ENCODE results near the gene NID1.

- TF ChIP-seq REST (IDR thresholded peaks at IDR 0.05) (no peak), CTCF (IDR thresholded peaks at IDR 0.05; ENCODE audit: low read depth, low read length, missing input control) (no peak), NR2F2 (IDR thresholded peaks at IDR 0.05) (no peak), JUND (IDR thresholded peaks at IDR 0.05) (no peak), ATF3 (IDR thresholded peaks at IDR 0.05) (no peak), YY1 (IDR thresholded peaks at IDR 0.05) (no peak), RAD21 (IDR thresholded peaks at IDR 0.05) (no peak), FOXA2 (IDR thresholded peaks at IDR 0.05) (no peak), TAF1 (conservative IDR thresholded peaks at IDR 0.05) (no peak), MAX (IDR thresholded peaks at IDR 0.05) (no peak)
Observed at GRCh38 chr1:235972311-235972689, 92.6 kb downstream of the NID1 start.
